ENCODE data around the gene COL28A1. TPM values are rescaled to one million over a fixed set of nuclear protein-coding genes. Genes with fewer than 3 reads are reported as not detected.

The COL28A1 gene
- 1 to 10 TPM; 8.7 to 9.2 TPM for total RNA-seq
- polyA plus RNA-seq (ENCODE audit: insufficient read depth, low read depth, low replicate concordance): 4.0 TPM
- long read RNA-seq, donor 1: 0 reads
- long read RNA-seq, donor 2: 0 reads

- Histone ChIP-seq H3K9me3 (no peaks in the 10 kb centered on the region), H3K27me3 (no peaks in the 10 kb centered on the region), H3K4me1 (no peaks in the 10 kb centered on the region), H3K27ac (no peak within 1 kb of the TSS), H3K36me3 (ENCODE audit: low read depth, missing control alignments) (no peaks in the 10 kb centered on the region), H3K4me3 (no peak within 1 kb of the TSS)
- 31 to 37% methylated on average over 1 of the region's 1 CpG for WGBS, 2 donors
- TF ChIP-seq CTCF (IDR thresholded peaks at IDR 0.05) (no peak), POLR2A (IDR thresholded peaks at IDR 0.05) (no peak)
- intact Hi-C loops (cut with DNase I; ENCODE audit: low total_unique reads): no loop called here
- no peak for DNase-seq
Observed at GRCh38 chr7:7535691-7536090, at the start of gene COL28A1. Gene COL28A1 (minus strand): TSS chr7:7535873. CDS start chr7:7532875, 2,998 bp downstream.

- no peak for DNase-seq
- H3K36me3 ChIP-seq (ENCODE audit: low read depth, missing control alignments): no peaks in the 10 kb centered on the region
- H3K27me3 ChIP-seq: no peaks in the 10 kb centered on the region
- intact Hi-C loops (cut with DNase I; ENCODE audit: low total_unique reads): no loop called here
- no peak overlapping the region for H3K27ac ChIP-seq
- no peaks in the 10 kb centered on the region for H3K4me1 ChIP-seq
- WGBS, 2 donors: 95 to 97% methylated on average over 1 of the region's 1 CpG
- no peaks in the 10 kb centered on the region for H3K9me3 ChIP-seq
- no peak overlapping the region for H3K4me3 ChIP-seq
- TF ChIP-seq POLR2A (IDR thresholded peaks at IDR 0.05) (no peak), CTCF (IDR thresholded peaks at IDR 0.05) (no peak)
Observed at GRCh38 chr7:7584653-7585052, 49.0 kb upstream of the COL28A1 start.

- Histone ChIP-seq H3K36me3 (ENCODE audit: low read depth, missing control alignments) (no peaks in the 10 kb centered on the region), H3K27ac (no peak overlapping the region), H3K9me3 (no peaks in the 10 kb centered on the region), H3K4me3 (no peak overlapping the region), H3K4me1 (no peaks in the 10 kb centered on the region), H3K27me3 (no peaks in the 10 kb centered on the region)
- 50 to 59% methylated on average over 2 of the region's 2 CpGs for WGBS, 2 donors
- intact Hi-C loops (cut with DNase I; ENCODE audit: low total_unique reads): no loop called here
- TF ChIP-seq POLR2A (IDR thresholded peaks at IDR 0.05): no peak
- TF ChIP-seq CTCF (IDR thresholded peaks at IDR 0.05): no peak
- DNase-seq: no peak
Observed at GRCh38 chr7:7583731-7584130, 48.1 kb upstream of the COL28A1 start.

- Histone ChIP-seq H3K36me3 (ENCODE audit: low read depth, missing control alignments) (no peaks in the 10 kb centered on the region), H3K4me3 (no peak overlapping the region), H3K27me3 (no peaks in the 10 kb centered on the region), H3K9me3 (no peaks in the 10 kb centered on the region), H3K4me1 (no peaks in the 10 kb centered on the region), H3K27ac (no peak overlapping the region)
- intact Hi-C loops (cut with DNase I; ENCODE audit: low total_unique reads): no loop called here
- no peak for DNase-seq
- TF ChIP-seq POLR2A (IDR thresholded peaks at IDR 0.05) (no peak), CTCF (IDR thresholded peaks at IDR 0.05) (no peak)
- 85 to 98% methylated on average over 1 of the region's 1 CpG for WGBS, 2 donors
Observed at GRCh38 chr7:7582596-7582995, 46.9 kb upstream of the COL28A1 start.

- intact Hi-C loops (cut with DNase I; ENCODE audit: low total_unique reads): no loop called here
- no peaks in the 10 kb centered on the region for H3K36me3 ChIP-seq (ENCODE audit: low read depth, missing control alignments)
- no peaks in the 10 kb centered on the region for H3K9me3 ChIP-seq
- H3K27me3 ChIP-seq: no peaks in the 10 kb centered on the region
- no peaks in the 10 kb centered on the region for H3K4me1 ChIP-seq
- H3K4me3 ChIP-seq: no peak overlapping the region
- no peak for DNase-seq
- H3K27ac ChIP-seq: no peak overlapping the region
- TF ChIP-seq CTCF (IDR thresholded peaks at IDR 0.05): no peak
- no peak for TF ChIP-seq POLR2A (IDR thresholded peaks at IDR 0.05)
- WGBS, 2 donors: 88 to 92% methylated on average over 10 of the region's 10 CpGs
Observed at GRCh38 chr7:7581531-7582179, 46.0 kb upstream of the COL28A1 start.
